Measurements from ENCODE around the gene RERG. TPM values are rescaled to one million over a fixed set of nuclear protein-coding genes. Genes with fewer than 3 reads are reported as not detected.
A peak's percentile ranks its signal among the peaks of the same experiment; 100 is the strongest.
"Not testable (repeated sequence)": the region's sequence is repeated elsewhere in the genome, so short reads cannot be mapped to it uniquely, and the experiment has no call there.

RERG gene
- total RNA-seq, 2 donors from 2014 or later: not detected

- no peak overlapping the region for H3K27ac Mint-ChIP-seq
- H3K27me3 Mint-ChIP-seq (ENCODE audit: low read depth): peaks cover 19% of the 10 kb centered on the region
- H3K36me3 Mint-ChIP-seq (ENCODE audit: insufficient read depth in 2 of 2): no peaks in the 10 kb centered on the region
- H3K4me1 Mint-ChIP-seq (ENCODE audit: low read depth): no peaks in the 10 kb centered on the region
- DNase-seq (no peak), ATAC-seq (replicated peaks in 1 of 2) (no peak)
- no peak overlapping the region for H3K4me3 Mint-ChIP-seq
- peaks cover 0 to 1% of the 10 kb centered on the region in 2 donors for H3K9me3 Mint-ChIP-seq
These were observed 11.7 kb upstream of the RERG start for GRCh38 chr12:15232959-15233358.

- Mint-ChIP-seq H3K4me1 (ENCODE audit: low read depth) (no peaks in the 10 kb centered on the region), H3K36me3 (ENCODE audit: insufficient read depth in 2 of 2) (no peaks in the 10 kb centered on the region), H3K9me3 (peaks cover 0 to 1% of the 10 kb centered on the region in 2 donors), H3K27ac (no peak overlapping the region), H3K27me3 (ENCODE audit: low read depth) (peaks cover 26% of the 10 kb centered on the region), H3K4me3 (no peak overlapping the region)
- ATAC-seq (replicated peaks in 1 of 2) (no peak), DNase-seq (no peak)
These were observed 10.3 kb upstream of the RERG start for GRCh38 chr12:15231493-15231892.

GRCh38 chr12:15230751-15231150, 9.5 kb upstream of the RERG start:
- H3K27me3 Mint-ChIP-seq (ENCODE audit: low read depth): peaks cover 26% of the 10 kb centered on the region
- no peak overlapping the region for H3K27ac Mint-ChIP-seq
- H3K4me3 Mint-ChIP-seq: no peak overlapping the region
- H3K36me3 Mint-ChIP-seq (ENCODE audit: insufficient read depth in 2 of 2): no peaks in the 10 kb centered on the region
- DNase-seq (no peak), ATAC-seq (replicated peaks in 1 of 2) (no peak)
- no peaks in the 10 kb centered on the region for H3K4me1 Mint-ChIP-seq (ENCODE audit: low read depth)
- H3K9me3 Mint-ChIP-seq: no peaks in the 10 kb centered on the region

- Mint-ChIP-seq H3K27me3 (ENCODE audit: low read depth) (peaks cover 26% of the 10 kb centered on the region), H3K36me3 (ENCODE audit: insufficient read depth in 2 of 2) (no peaks in the 10 kb centered on the region), H3K4me1 (ENCODE audit: low read depth) (no peaks in the 10 kb centered on the region), H3K9me3 (no peaks in the 10 kb centered on the region), H3K27ac (no peak overlapping the region), H3K4me3 (no peak overlapping the region)
- ATAC-seq (replicated peaks in 1 of 2) (no peak), DNase-seq (no peak)
These were observed 8.9 kb upstream of the RERG start for GRCh38 chr12:15230137-15230536.

- peak; percentile 10 to 24 for DNase-seq
- H3K27me3 Mint-ChIP-seq (ENCODE audit: low read depth): peaks cover 25% of the 10 kb centered on the region
- no peak overlapping the region for H3K4me3 Mint-ChIP-seq
- H3K4me1 Mint-ChIP-seq (ENCODE audit: low read depth): no peaks in the 10 kb centered on the region
- no peak overlapping the region for H3K27ac Mint-ChIP-seq
- no peaks in the 10 kb centered on the region for H3K9me3 Mint-ChIP-seq
- H3K36me3 Mint-ChIP-seq (ENCODE audit: insufficient read depth in 2 of 2): no peaks in the 10 kb centered on the region
- ATAC-seq (replicated peaks in 1 of 2): peak in 1 of 2 donors; percentile 45
These were observed 5.9 kb upstream of the RERG start for GRCh38 chr12:15227004-15227679.

- not testable (repeated sequence) for H3K4me1 Mint-ChIP-seq (ENCODE audit: low read depth); H3K36me3 Mint-ChIP-seq (ENCODE audit: insufficient read depth in 2 of 2); H3K9me3 Mint-ChIP-seq; ATAC-seq (replicated peaks in 1 of 2); DNase-seq; H3K27ac Mint-ChIP-seq; H3K4me3 Mint-ChIP-seq
- H3K27me3 Mint-ChIP-seq (ENCODE audit: low read depth): peaks cover 28% of the 10 kb centered on the region
These were observed 4.6 kb upstream of the RERG start for GRCh38 chr12:15225863-15226218.

- Mint-ChIP-seq H3K4me3 (no peak overlapping the region), H3K9me3 (no peaks in the 10 kb centered on the region), H3K4me1 (ENCODE audit: low read depth) (no peaks in the 10 kb centered on the region), H3K27ac (no peak overlapping the region), H3K27me3 (ENCODE audit: low read depth) (peaks cover 29% of the 10 kb centered on the region), H3K36me3 (ENCODE audit: insufficient read depth in 2 of 2) (no peaks in the 10 kb centered on the region)
- DNase-seq: no peak
- no peak for ATAC-seq (replicated peaks in 1 of 2)
These were observed 4.1 kb upstream of the RERG start for GRCh38 chr12:15225136-15225862.

GRCh38 chr12:15222219-15222618, 1.0 kb upstream of the RERG start:
- Mint-ChIP-seq H3K36me3 (ENCODE audit: insufficient read depth in 2 of 2) (no peaks in the 10 kb centered on the region), H3K4me3 (no peak overlapping the region), H3K4me1 (ENCODE audit: low read depth) (no peaks in the 10 kb centered on the region), H3K9me3 (no peaks in the 10 kb centered on the region), H3K27me3 (ENCODE audit: low read depth) (peaks cover 34% of the 10 kb centered on the region), H3K27ac (no peak overlapping the region)
- ATAC-seq (replicated peaks in 1 of 2): no peak
- DNase-seq: no peak

GRCh38 chr12:15220451-15220850, 766 bp downstream of the RERG start:
- no peaks in the 10 kb centered on the region for H3K4me1 Mint-ChIP-seq (ENCODE audit: low read depth)
- no peaks in the 10 kb centered on the region for H3K36me3 Mint-ChIP-seq (ENCODE audit: insufficient read depth in 2 of 2)
- ATAC-seq (replicated peaks in 1 of 2) (no peak), DNase-seq (no peak)
- H3K27me3 Mint-ChIP-seq (ENCODE audit: low read depth): peaks cover 40% of the 10 kb centered on the region
- H3K4me3 Mint-ChIP-seq: no peak overlapping the region
- H3K9me3 Mint-ChIP-seq: no peaks in the 10 kb centered on the region
- H3K27ac Mint-ChIP-seq: no peak overlapping the region

GRCh38 chr12:15218794-15219193, 2.4 kb downstream of the RERG start:
- no peak for ATAC-seq (replicated peaks in 1 of 2)
- Mint-ChIP-seq H3K27ac (no peak overlapping the region), H3K4me3 (no peak overlapping the region), H3K27me3 (ENCODE audit: low read depth) (peaks cover 52% of the 10 kb centered on the region), H3K36me3 (ENCODE audit: insufficient read depth in 2 of 2) (no peaks in the 10 kb centered on the region), H3K4me1 (ENCODE audit: low read depth) (no peaks in the 10 kb centered on the region), H3K9me3 (no peaks in the 10 kb centered on the region)
- DNase-seq: no peak

- DNase-seq: no peak
- H3K4me1 Mint-ChIP-seq (ENCODE audit: low read depth): no peaks in the 10 kb centered on the region
- no peaks in the 10 kb centered on the region for H3K9me3 Mint-ChIP-seq
- H3K36me3 Mint-ChIP-seq (ENCODE audit: insufficient read depth in 2 of 2): no peaks in the 10 kb centered on the region
- no peak overlapping the region for H3K4me3 Mint-ChIP-seq
- no peak for ATAC-seq (replicated peaks in 1 of 2)
- peaks cover 45% of the 10 kb centered on the region for H3K27me3 Mint-ChIP-seq (ENCODE audit: low read depth)
- no peak overlapping the region for H3K27ac Mint-ChIP-seq
These were observed 5.0 kb downstream of the RERG start for GRCh38 chr12:15216036-15216889.

GRCh38 chr12:15214851-15215601, 6.2 kb downstream of the RERG start:
- no peak for ATAC-seq (replicated peaks in 1 of 2)
- H3K4me3 Mint-ChIP-seq: no peak overlapping the region
- H3K27me3 Mint-ChIP-seq (ENCODE audit: low read depth): peaks cover 51% of the 10 kb centered on the region
- no peak for DNase-seq
- H3K4me1 Mint-ChIP-seq (ENCODE audit: low read depth): no peaks in the 10 kb centered on the region
- H3K27ac Mint-ChIP-seq: no peak overlapping the region
- no peaks in the 10 kb centered on the region for H3K9me3 Mint-ChIP-seq
- H3K36me3 Mint-ChIP-seq (ENCODE audit: insufficient read depth in 2 of 2): no peaks in the 10 kb centered on the region

GRCh38 chr12:15212930-15213329, 8.3 kb downstream of the RERG start:
- ATAC-seq (replicated peaks in 1 of 2): no peak
- Mint-ChIP-seq H3K4me3 (no peak overlapping the region), H3K9me3 (no peaks in the 10 kb centered on the region), H3K4me1 (ENCODE audit: low read depth) (no peaks in the 10 kb centered on the region), H3K27me3 (ENCODE audit: low read depth) (peaks cover 49% of the 10 kb centered on the region), H3K27ac (no peak overlapping the region), H3K36me3 (ENCODE audit: insufficient read depth in 2 of 2) (no peaks in the 10 kb centered on the region)
- DNase-seq: no peak

All from activated T-cell treated with anti-CD3 and anti-CD28 coated beads, Interleukin-2, amount 50 U/mL, for 72 hours (primary cell).